Measurements from ENCODE around the gene RAB3A.

The RAB3A gene

GRCh38 chr19:18203863-18204393 is at the start of gene RAB3A:
Gene RAB3A (minus strand): TSS chr19:18204042. CDS start chr19:18202740, 1,302 bp downstream.
- peak; percentile 99 for DNase-seq

GRCh38 chr19:18253130-18253529 is 49.3 kb upstream of the RAB3A start:
- DNase-seq = no peak

GRCh38 chr19:18252370-18252717 is 48.5 kb upstream of the RAB3A start:
- DNase-seq = no peak

- DNase-seq = peak; percentile 17
Observed at GRCh38 chr19:18251587-18252369, 47.9 kb upstream of the RAB3A start.

- DNase-seq = no peak
Observed at GRCh38 chr19:18249834-18250233, 46.0 kb upstream of the RAB3A start.

GRCh38 chr19:18245297-18245696 is 41.5 kb upstream of the RAB3A start:
- DNase-seq = no peak

GRCh38 chr19:18239303-18239702 is 35.5 kb upstream of the RAB3A start:
- DNase-seq = no peak

- DNase-seq = no peak
Observed at GRCh38 chr19:18234194-18234593, 30.4 kb upstream of the RAB3A start.

GRCh38 chr19:18233224-18233825 is 29.5 kb upstream of the RAB3A start:
- DNase-seq = no peak

- DNase-seq = no peak
Observed at GRCh38 chr19:18232540-18233223, 28.8 kb upstream of the RAB3A start.

- no peak for DNase-seq
Observed at GRCh38 chr19:18231775-18232174, 27.9 kb upstream of the RAB3A start.

- no peak for DNase-seq
Observed at GRCh38 chr19:18230941-18231734, 27.3 kb upstream of the RAB3A start.

- DNase-seq = no peak
Observed at GRCh38 chr19:18229915-18230314, 26.1 kb upstream of the RAB3A start.

GRCh38 chr19:18229474-18229873 is 25.6 kb upstream of the RAB3A start:
- DNase-seq = no peak

GRCh38 chr19:18227781-18228271 is 24.0 kb upstream of the RAB3A start:
- DNase-seq = no peak

GRCh38 chr19:18226956-18227780 is 23.3 kb upstream of the RAB3A start:
- no peak for DNase-seq

GRCh38 chr19:18225702-18226468 is 22.0 kb upstream of the RAB3A start, which contains the start of gene PDE4C:
Gene PDE4C (minus strand): TSS chr19:18226438. CDS start chr19:18226415, 23 bp downstream.
- no peak for DNase-seq

- no peak for DNase-seq
Observed at GRCh38 chr19:18225355-18225701, 21.5 kb upstream of the RAB3A start.

- DNase-seq = peak; percentile 95
Observed at GRCh38 chr19:18224525-18225354, 20.9 kb upstream of the RAB3A start.
